A549 (cell line): Measurements from ENCODE around the gene CIPC. TPM values are rescaled to one million over a fixed set of nuclear protein-coding genes. Genes with fewer than 3 reads are reported as not detected.

Source experiments
- ATAC-seq, 2 experiments: fragments of 200-7000 bp in 1 of 2; fragments of >200 bp in 1 of 2; cut with Nextera tagmentation in 1 of 2; cut with Tn5 transposase in 1 of 2; 3 replicates each; pipeline versions ENCODE4 v1.8.0 to v1.9.1; 2018 to 2020; ENCODE audit warnings: mild to moderate bottlenecking in 1 of 2, moderate library complexity in 1 of 2
- CTCF ChIA-PET: fragments of 300-600 bp; sonication (Branson Sonifier 250); formaldehyde crosslinking; extraction: SDS; loops from one replicate; lab custom pipeline; 2021; ENCODE audit warnings: antibody characterized with exemption, inconsistent platforms; lab: Yijun Ruan, JAX
- POLR2A ChIA-PET: fragments of 350-600 bp; formaldehyde crosslinking; extraction: SDS; loops from one replicate; lab custom pipeline; 2021; ENCODE audit warnings: antibody characterized with exemption, inconsistent platforms; lab: Yijun Ruan, JAX
- DNase-seq, 2 experiments: peaks; one replicate each; pipeline versions ENCODE4 v3.0.0 to v3.0.0-alpha.2; 2011 to 2016; ENCODE audit warnings: low read depth in 1 of 2, low spot score in 1 of 2
- FAIRE-seq: peaks from 2 replicates; lab custom pipeline; 2011; peaks lifted over from hg19 to GRCh38; lab: Jason Lieb, UNC
- H3K27ac ChIP-seq, 2 experiments: fragments of >200 bp; sonication (Bioruptor Twin); formaldehyde crosslinking; 3 replicates each; pipeline ENCODE4 v1.5.1; 2016 to 2017
- H3K4me1 ChIP-seq: fragments of >200 bp; sonication (Bioruptor Twin); formaldehyde crosslinking; 3 replicates; pipeline ENCODE4 v1.6.1; 2016
- H3K4me2 ChIP-seq: fragments of >200 bp; sonication (Bioruptor Twin); formaldehyde crosslinking; 3 replicates; pipeline ENCODE4 v1.6.1; 2016
- H3K4me3 ChIP-seq: fragments of >200 bp; sonication (Bioruptor Twin); formaldehyde crosslinking; 3 replicates; pipeline ENCODE4 v1.5.1; 2016
- H3K9me3 ChIP-seq: fragments of >200 bp; sonication (Bioruptor Twin); formaldehyde crosslinking; 3 replicates; pipeline ENCODE4 v1.6.1; 2016
- BHLHE40 ChIP-seq: IDR thresholded peaks from 2 replicates; pipeline ENCODE4 v1.6.1; 2012; ENCODE audit warnings: low read depth, low read length, inconsistent platforms
- CBX2 ChIP-seq: fragments of 200-600 bp; sonication (generic); IDR thresholded peaks from 2 replicates; pipeline ENCODE4 v1.6.1; 2016; ENCODE audit warnings: low read depth, mild to moderate bottlenecking, borderline replicate concordance
- CEBPB ChIP-seq, 2 experiments: fragments of >200 bp in 1 of 2; sonication (Bioruptor Twin) in 1 of 2; formaldehyde crosslinking in 1 of 2; IDR thresholded peaks; 2 replicates each; pipeline ENCODE4 v1.6.1; 2012 to 2016
- CHD4 ChIP-seq: fragments of 200-600 bp; sonication (generic); IDR thresholded peaks from 2 replicates; pipeline ENCODE4 v1.6.1; 2016; ENCODE audit warnings: antibody characterized with exemption, mild to moderate bottlenecking, borderline replicate concordance
- ESRRA ChIP-seq: fragments of 150-350 bp; IDR thresholded peaks from 2 replicates; pipeline ENCODE4 v1.6.1; 2014; ENCODE audit warnings: mild to moderate bottlenecking, low read length, borderline replicate concordance
- FOSL2 ChIP-seq, 2 experiments: fragments of 450-650 bp in 1 of 2; fragments of >200 bp in 1 of 2; sonication (Bioruptor Twin) in 1 of 2; formaldehyde crosslinking; IDR thresholded peaks; 2 replicates each; pipeline versions ENCODE4 v1.5.0 to v1.6.1; 2016 to 2020; ENCODE audit warnings: mild to moderate bottlenecking in 1 of 2, moderate library complexity in 1 of 2
- GATA3 ChIP-seq: IDR thresholded peaks from 2 replicates; pipeline ENCODE4 v1.6.1; 2012; ENCODE audit warnings: borderline replicate concordance
- HDAC2 ChIP-seq: fragments of 200-600 bp; sonication (generic); IDR thresholded peaks from 2 replicates; pipeline ENCODE4 v1.6.1; 2016
- HEYL ChIP-seq: fragments of 250-450 bp; sonication (Bioruptor Pico); IDR thresholded peaks from 2 replicates; pipeline ENCODE4 v1.8.0; 2021; ENCODE audit warnings: mild to moderate bottlenecking, moderate library complexity
- HOXA7 ChIP-seq: fragments of 250-450 bp; sonication (Bioruptor Pico); IDR thresholded peaks from 2 replicates; pipeline ENCODE4 v1.5.0; 2020; ENCODE audit warnings: mild to moderate bottlenecking, moderate library complexity
- HOXB13 ChIP-seq: fragments of 250-450 bp; sonication (Bioruptor Pico); IDR thresholded peaks from 2 replicates; pipeline ENCODE4 v1.5.0; 2020; ENCODE audit warnings: low read depth, mild to moderate bottlenecking, moderate library complexity
- HOXB5 ChIP-seq: fragments of 250-450 bp; sonication (Bioruptor Pico); IDR thresholded peaks from 2 replicates; pipeline ENCODE4 v1.5.0; 2020; ENCODE audit warnings: mild to moderate bottlenecking, moderate library complexity
- JUN ChIP-seq, 2 experiments: fragments of >200 bp; sonication (Bioruptor Twin); formaldehyde crosslinking; IDR thresholded peaks; 2 replicates in 1 of 2; 3 replicates in 1 of 2; pipeline ENCODE4 v1.6.1; 2016 to 2017
- JUNB ChIP-seq: fragments of >200 bp; sonication (Bioruptor Twin); formaldehyde crosslinking; IDR thresholded peaks from 2 replicates; pipeline ENCODE4 v1.6.1; 2016
- NPAS2 ChIP-seq: fragments of 250-450 bp; sonication (Bioruptor Pico); IDR thresholded peaks from 2 replicates; pipeline ENCODE4 v1.8.0; 2022; ENCODE audit warnings: mild to moderate bottlenecking, moderate library complexity, borderline replicate concordance
- NR3C1 ChIP-seq: fragments of >200 bp; sonication (Bioruptor Twin); formaldehyde crosslinking; IDR thresholded peaks from 3 replicates; pipeline ENCODE4 v1.6.1; 2017
- PHF8 ChIP-seq: fragments of 200-600 bp; sonication (generic); IDR thresholded peaks from 2 replicates; pipeline ENCODE4 v1.6.1; 2016; ENCODE audit warnings: low read depth, mild to moderate bottlenecking, antibody characterized with exemption, moderate library complexity, borderline replicate concordance
- RCOR1 ChIP-seq: fragments of 150-350 bp; IDR thresholded peaks from 2 replicates; pipeline ENCODE4 v1.6.1; 2014; ENCODE audit warnings: antibody characterized with exemption, low read length, low read depth
- RFX5 ChIP-seq: fragments of 450-650 bp; IDR thresholded peaks from 2 replicates; pipeline ENCODE4 v1.7.1; 2014; ENCODE audit warnings: antibody characterized with exemption, mild to moderate bottlenecking, moderate library complexity
- RNF2 ChIP-seq: fragments of 200-600 bp; sonication (generic); IDR thresholded peaks from 2 replicates; pipeline ENCODE4 v1.6.1; 2016; ENCODE audit warnings: low read depth, mild to moderate bottlenecking, antibody characterized with exemption, moderate library complexity, borderline replicate concordance
- SMC3 ChIP-seq: fragments of >200 bp; sonication (Bioruptor Twin); formaldehyde crosslinking; IDR thresholded peaks from 3 replicates; pipeline ENCODE4 v1.6.1; 2018; ENCODE audit warnings: inconsistent platforms
- ZC3H11A ChIP-seq: fragments of 450-650 bp; IDR thresholded peaks from 2 replicates; pipeline ENCODE4 v1.6.1; 2014; ENCODE audit warnings: antibody characterized with exemption, mild to moderate bottlenecking
- WGBS: methylation state at CpG from one replicate; pipeline ENCODE4 v1.1.6; 2017; ENCODE audit errors: missing lambda C conversion rate; 5-methylcytosine and 5-hydroxymethylcytosine counted together
- polyA plus RNA-seq, 4 experiments: library from polyadenylated mRNA; depleted of rRNA in 3 of 4; stranded (reverse); fragments of >200 nt; fragmentation: RNase III in 1 of 4; extraction: RNeasy Plus Mini Kit Qiagen cat#74134 plus additional on column Dnase treatment in 1 of 4; gene quantifications; 2 replicates in 3 of 4; 3 replicates in 1 of 4; pipeline ENCODE4 v1.2.3, GENCODE V29; 2011 to 2017
- TF ChIP-seq, protein P1 (sequence below): fragments of 250-450 bp; sonication (Bioruptor Pico); IDR thresholded peaks from 2 replicates; pipeline ENCODE4 v1.5.0; 2021; ENCODE audit warnings: mild to moderate bottlenecking, moderate library complexity, borderline replicate concordance
- TF ChIP-seq, protein P2 (sequence below): fragments of 250-450 bp; sonication (Bioruptor Pico); IDR thresholded peaks from 2 replicates; pipeline ENCODE4 v1.5.0; 2020; ENCODE audit warnings: low read depth, mild to moderate bottlenecking, moderate library complexity
- TF ChIP-seq, protein P3 (sequence below): fragments of 450-650 bp; IDR thresholded peaks from 2 replicates; pipeline ENCODE4 v1.6.1; 2014; ENCODE audit warnings: antibody characterized with exemption
- TF ChIP-seq, protein P4 (sequence below): fragments of >200 bp; sonication (Bioruptor Twin); formaldehyde crosslinking; IDR thresholded peaks from 3 replicates; pipeline ENCODE4 v1.5.1; 2016

Gene CIPC
- polyA plus RNA-seq, 2 of the 4 experiments (the other 2 are of a cell fraction), result 8.9 to 13.9 TPM

DNA sequence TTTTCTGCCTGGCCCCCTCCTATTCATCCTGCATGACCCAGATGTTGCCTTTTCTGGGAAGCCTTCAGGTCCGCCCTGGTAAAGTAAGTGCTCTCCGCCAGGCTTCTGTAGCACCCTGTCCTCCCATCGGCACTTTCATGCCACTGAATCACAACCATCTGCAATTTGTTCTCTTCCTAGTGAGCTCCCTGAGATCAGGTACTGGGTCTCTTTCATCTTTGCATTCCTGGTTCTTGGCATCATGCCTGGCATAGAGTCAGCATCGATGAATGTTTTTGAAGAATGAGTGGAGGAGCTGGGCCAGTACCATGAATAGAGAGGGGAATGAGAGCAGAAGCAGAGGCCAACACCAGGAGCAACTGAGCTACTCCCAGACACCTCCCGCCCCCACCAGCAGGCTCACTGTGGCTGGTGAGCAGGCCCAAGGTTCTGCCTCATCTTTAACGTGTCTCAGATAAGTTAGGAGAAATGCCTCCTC is 30.4 kb downstream of the CIPC start (continued):
- TF ChIP-seq, protein P1, sequence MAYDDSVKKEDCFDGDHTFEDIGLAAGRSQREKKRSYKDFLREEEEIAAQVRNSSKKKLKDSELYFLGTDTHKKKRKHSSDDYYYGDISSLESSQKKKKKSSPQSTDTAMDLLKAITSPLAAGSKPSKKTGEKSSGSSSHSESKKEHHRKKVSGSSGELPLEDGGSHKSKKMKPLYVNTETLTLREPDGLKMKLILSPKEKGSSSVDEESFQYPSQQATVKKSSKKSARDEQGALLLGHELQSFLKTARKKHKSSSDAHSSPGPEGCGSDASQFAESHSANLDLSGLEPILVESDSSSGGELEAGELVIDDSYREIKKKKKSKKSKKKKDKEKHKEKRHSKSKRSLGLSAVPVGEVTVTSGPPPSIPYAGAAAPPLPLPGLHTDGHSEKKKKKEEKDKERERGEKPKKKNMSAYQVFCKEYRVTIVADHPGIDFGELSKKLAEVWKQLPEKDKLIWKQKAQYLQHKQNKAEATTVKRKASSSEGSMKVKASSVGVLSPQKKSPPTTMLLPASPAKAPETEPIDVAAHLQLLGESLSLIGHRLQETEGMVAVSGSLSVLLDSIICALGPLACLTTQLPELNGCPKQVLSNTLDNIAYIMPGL (CRISPR knock-in tag), result no peak

DNA sequence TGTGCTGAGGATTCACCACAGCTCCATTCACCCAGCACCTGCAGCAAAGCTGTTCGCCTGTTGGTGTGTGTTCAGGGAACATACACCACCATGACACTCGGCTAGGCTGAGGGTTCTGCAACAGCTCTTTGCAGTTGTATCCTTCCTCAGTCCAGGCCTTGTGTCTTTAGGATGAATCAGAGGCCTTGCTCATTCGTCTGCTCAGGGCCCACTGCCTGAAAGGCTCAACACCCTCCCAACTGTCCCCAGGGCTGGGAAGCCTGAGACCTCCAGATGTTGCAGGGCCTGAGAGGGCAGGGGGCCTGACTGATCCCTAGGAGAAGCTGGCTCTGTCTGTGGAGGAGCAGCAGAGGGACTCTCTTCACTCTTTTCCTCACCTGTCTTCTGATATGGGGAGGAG is 32.3 kb downstream of the CIPC start:
- Histone ChIP-seq H3K4me1 (no peaks in the 10 kb centered on the region), H3K9me3 (no peaks in the 10 kb centered on the region), H3K27ac (no peak overlapping the region)
- POLR2A ChIA-PET, result no interaction called here
- no peak for FAIRE-seq
- TF ChIP-seq CHD4, result no peak
- no peak for TF ChIP-seq RNF2
- no peak for TF ChIP-seq GATA3
- TF ChIP-seq, protein P1 (CRISPR knock-in tag), result no peak
- no peak for TF ChIP-seq HOXB13 (CRISPR knock-in tag)
- no peak for TF ChIP-seq ESRRA
- TF ChIP-seq NR3C1, result no peak
- TF ChIP-seq, all 56 proteins: peak for 0
- 15% methylated on average over 3 of the region's 3 CpGs for WGBS
- H3K4me3 ChIP-seq, result no peak overlapping the region
- no peak overlapping the region for H3K4me2 ChIP-seq
- CTCF ChIA-PET, result interaction anchor here (0.9 to 3.9 kb wide), 3 partner anchors 11 to 254 kb away, joined by 3 to 13 read pairs (median 4); partner anchors contain the start of gene ZDHHC22
- ATAC-seq (no peak), DNase-seq (no peak)

DNA sequence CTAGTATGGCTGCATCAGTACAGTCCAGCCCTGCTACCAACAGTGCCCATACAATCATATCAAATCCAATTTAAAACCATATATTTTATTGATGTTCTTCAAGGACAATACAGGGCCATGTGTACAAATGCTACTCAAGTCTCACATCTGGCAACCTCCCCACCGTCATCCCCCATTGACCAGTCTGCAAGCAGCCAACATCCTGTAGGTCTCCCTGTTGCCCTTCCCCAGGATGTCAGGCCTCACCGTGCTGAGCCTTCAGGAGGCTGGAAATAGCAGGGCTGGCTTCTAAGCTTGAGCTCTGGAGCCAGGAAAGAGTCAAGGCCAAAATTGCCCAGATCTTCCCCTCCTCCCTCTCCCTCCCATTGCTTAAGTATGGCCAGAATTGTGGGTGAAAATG is 33.1 kb downstream of the CIPC start:
- TF ChIP-seq CBX2, result no peak
- no peak for TF ChIP-seq JUNB
- TF ChIP-seq CEBPB (IDR thresholded peaks at IDR 0.05), result no peak
- no peak for TF ChIP-seq HDAC2
- TF ChIP-seq HEYL, result no peak
- no peak for TF ChIP-seq HOXB5 (CRISPR knock-in tag)
- TF ChIP-seq RFX5, result no peak
- no peak for TF ChIP-seq PHF8
- TF ChIP-seq BHLHE40, result no peak
- TF ChIP-seq FOSL2 (IDR thresholded peaks at IDR 0.05), result no peak
- TF ChIP-seq FOSL2 (CRISPR knock-in tag; IDR thresholded peaks at IDR 0.05), result no peak
- TF ChIP-seq NPAS2 (CRISPR knock-in tag), result no peak
- no peak for TF ChIP-seq JUN (IDR thresholded peaks at IDR 0.05)
- no peak for TF ChIP-seq HOXB13 (CRISPR knock-in tag)
- TF ChIP-seq RCOR1, result no peak
- TF ChIP-seq, protein P2, sequence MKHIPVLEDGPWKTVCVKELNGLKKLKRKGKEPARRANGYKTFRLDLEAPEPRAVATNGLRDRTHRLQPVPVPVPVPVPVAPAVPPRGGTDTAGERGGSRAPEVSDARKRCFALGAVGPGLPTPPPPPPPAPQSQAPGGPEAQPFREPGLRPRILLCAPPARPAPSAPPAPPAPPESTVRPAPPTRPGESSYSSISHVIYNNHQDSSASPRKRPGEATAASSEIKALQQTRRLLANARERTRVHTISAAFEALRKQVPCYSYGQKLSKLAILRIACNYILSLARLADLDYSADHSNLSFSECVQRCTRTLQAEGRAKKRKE (CRISPR knock-in tag), result no peak
- TF ChIP-seq SMC3, result no peak
- TF ChIP-seq, protein P3, sequence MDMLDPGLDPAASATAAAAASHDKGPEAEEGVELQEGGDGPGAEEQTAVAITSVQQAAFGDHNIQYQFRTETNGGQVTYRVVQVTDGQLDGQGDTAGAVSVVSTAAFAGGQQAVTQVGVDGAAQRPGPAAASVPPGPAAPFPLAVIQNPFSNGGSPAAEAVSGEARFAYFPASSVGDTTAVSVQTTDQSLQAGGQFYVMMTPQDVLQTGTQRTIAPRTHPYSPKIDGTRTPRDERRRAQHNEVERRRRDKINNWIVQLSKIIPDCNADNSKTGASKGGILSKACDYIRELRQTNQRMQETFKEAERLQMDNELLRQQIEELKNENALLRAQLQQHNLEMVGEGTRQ, result no peak
- TF ChIP-seq, protein P4, sequence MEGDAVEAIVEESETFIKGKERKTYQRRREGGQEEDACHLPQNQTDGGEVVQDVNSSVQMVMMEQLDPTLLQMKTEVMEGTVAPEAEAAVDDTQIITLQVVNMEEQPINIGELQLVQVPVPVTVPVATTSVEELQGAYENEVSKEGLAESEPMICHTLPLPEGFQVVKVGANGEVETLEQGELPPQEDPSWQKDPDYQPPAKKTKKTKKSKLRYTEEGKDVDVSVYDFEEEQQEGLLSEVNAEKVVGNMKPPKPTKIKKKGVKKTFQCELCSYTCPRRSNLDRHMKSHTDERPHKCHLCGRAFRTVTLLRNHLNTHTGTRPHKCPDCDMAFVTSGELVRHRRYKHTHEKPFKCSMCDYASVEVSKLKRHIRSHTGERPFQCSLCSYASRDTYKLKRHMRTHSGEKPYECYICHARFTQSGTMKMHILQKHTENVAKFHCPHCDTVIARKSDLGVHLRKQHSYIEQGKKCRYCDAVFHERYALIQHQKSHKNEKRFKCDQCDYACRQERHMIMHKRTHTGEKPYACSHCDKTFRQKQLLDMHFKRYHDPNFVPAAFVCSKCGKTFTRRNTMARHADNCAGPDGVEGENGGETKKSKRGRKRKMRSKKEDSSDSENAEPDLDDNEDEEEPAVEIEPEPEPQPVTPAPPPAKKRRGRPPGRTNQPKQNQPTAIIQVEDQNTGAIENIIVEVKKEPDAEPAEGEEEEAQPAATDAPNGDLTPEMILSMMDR, result no peak
- TF ChIP-seq ZC3H11A, result no peak
- no peak for TF ChIP-seq HOXA7 (CRISPR knock-in tag)
- FAIRE-seq (no peak), DNase-seq (no peak), ATAC-seq (no peak)
- Histone ChIP-seq H3K4me2 (no peak overlapping the region), H3K4me3 (no peak overlapping the region), H3K9me3 (no peaks in the 10 kb centered on the region), H3K27ac (no peak overlapping the region), H3K4me1 (no peaks in the 10 kb centered on the region)
- CTCF ChIA-PET, result interaction anchor here (0.8 to 3.9 kb wide), 5 partner anchors 10 to 255 kb away, joined by 3 to 13 read pairs (median 3); partner anchors contain the start of gene ZDHHC22
- POLR2A ChIA-PET, result no interaction called here
- whole genome bisulfite sequencing, result 0% methylated on average over 1 of the region's 2 CpGs
